GM19455 (cell line): Measurements from ENCODE around the gene ADARB2.

Experiments
- ATAC-seq: cut with Tn5 transposase; IDR thresholded peaks from one replicate; pipeline ENCODE4 v1.9.1; 2021; ENCODE audit not compliant: unreplicated experiment

ADARB2 gene

GRCh38 chr10:1130995-1131790, 606.1 kb downstream of the ADARB2 start:
- ATAC-seq: no peak

- ATAC-seq: no peak
These were observed 607.1 kb downstream of the ADARB2 start for GRCh38 chr10:1130226-1130625.

DNA sequence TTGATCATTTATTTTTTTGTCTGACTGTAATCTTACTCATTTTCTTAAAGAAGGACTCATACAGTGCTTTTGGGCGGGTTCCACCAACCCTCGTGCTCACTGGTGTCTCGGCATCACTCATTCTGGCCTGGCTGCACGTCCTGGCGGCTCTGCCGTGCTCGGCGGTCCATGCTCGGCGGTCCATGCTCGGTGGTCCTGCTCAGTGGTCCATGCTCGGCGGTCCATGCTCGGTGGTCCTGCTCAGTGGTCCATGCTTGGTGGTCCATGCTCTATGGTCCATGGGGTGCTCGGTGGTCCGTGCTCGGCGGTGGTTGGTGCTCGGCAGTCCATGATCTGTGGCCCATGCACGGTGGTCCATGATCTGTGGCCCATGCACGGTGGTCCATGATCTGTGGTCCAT, 608.7 kb downstream of the ADARB2 start:
- ATAC-seq: no peak

DNA sequence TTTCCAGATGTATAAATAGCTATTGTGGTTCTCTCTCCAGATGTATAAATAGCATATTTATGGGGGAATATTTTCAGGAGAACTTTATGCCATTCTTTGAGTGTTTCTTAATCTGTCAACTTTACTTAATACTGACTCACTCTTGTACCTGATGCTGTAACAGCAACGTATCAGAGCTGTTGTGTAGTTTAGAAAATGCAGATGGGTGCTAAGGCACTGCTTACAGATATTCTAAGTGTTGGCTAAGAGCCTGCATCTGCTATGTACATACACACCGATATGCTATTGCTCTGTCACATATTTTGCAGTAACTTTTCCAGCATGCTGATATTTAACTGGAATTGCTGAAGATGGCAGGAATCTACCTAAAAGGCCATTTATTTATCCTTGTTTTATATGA, 609.2 kb downstream of the ADARB2 start:
- ATAC-seq: no peak

DNA sequence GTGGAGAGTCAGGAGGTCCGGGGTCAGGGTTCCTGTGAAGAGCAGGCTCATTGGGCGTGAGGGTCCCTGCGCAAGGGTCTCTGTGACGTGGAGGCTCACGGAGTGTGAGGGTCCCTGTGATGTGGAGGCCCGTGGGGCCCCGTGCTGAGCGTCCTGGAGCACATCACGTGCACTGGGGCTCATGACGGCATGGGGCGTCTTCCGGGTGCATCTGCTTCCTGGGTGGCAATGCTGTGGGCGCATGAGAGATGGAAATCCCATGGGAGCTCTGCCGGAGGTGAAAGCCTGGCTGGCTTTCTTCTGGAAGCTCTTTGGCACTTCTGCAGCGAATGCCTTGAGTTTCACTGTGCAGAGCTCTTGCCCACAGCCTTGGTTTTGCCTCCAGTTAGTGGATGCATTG, 609.7 kb downstream of the ADARB2 start:
- no peak for ATAC-seq
